Breast epithelium (tissue), 3 donors: ENCODE results near the gene PLCB4.

Experiments used
- CTCF ChIP-seq, 3 donors: fragments of 450-650 bp; IDR thresholded peaks; one replicate each; pipeline ENCODE4 v1.5.1; 2016 to 2017; ENCODE audit warnings: antibody characterized with exemption in 3 of 3, mild to moderate bottlenecking in 3 of 3, moderate library complexity in 3 of 3
- POLR2AphosphoS5 ChIP-seq, 3 donors: sonication (generic); formaldehyde crosslinking; IDR thresholded peaks; one replicate each; pipeline ENCODE4 v1.6.1; 2017; ENCODE audit warnings: antibody characterized with exemption in 3 of 3

DNA sequence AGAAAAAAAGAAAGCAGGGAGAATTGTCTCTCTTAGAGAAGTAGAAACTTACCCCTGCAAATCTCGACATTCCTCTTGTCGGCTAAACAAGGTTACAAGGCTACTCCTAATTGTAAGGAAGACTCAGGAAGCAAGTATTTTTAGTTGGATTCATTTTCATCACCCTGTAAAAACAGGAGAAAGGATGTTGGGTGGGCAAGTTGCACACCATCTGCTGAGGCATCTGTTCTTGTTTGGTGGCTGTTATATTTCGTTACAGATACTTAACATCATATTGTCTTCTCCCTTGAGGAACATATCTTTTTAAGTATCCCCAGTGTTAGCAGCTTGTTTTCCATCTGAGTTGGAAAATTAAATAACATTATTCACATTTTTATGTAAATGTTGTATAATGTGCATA lies 187.5 kb downstream of the PLCB4 start:
- TF ChIP-seq CTCF (IDR thresholded peaks at IDR 0.05) (no peak), POLR2AphosphoS5 (IDR thresholded peaks at IDR 0.05) (no peak)
